Liver (tissue), 9 donors: ENCODE data around the gene NXN. TPM values are rescaled to one million over a fixed set of nuclear protein-coding genes. Genes with fewer than 3 reads are reported as not detected.

Experiments used
- DNase-seq: peaks from one replicate; pipeline ENCODE4 v3.0.0-alpha.2; 2017; ENCODE audit warnings: low spot score
- H3K27ac ChIP-seq, 2 donors: one replicate each; pipeline ENCODE4 v1.7.0; 2013; ENCODE audit warnings: inconsistent platforms in 2 of 2, low read length in 2 of 2, control low read depth in 1 of 2, low read depth in 1 of 2, mild to moderate bottlenecking in 1 of 2
- H3K27me3 ChIP-seq, 4 donors: one replicate each; pipeline versions ENCODE4 v1.6.1 to v1.7.0; 2013; ENCODE audit warnings: low read length in 3 of 4, inconsistent platforms in 1 of 4, mild to moderate bottlenecking in 1 of 4, moderate library complexity in 1 of 4; ENCODE audit not compliant: control insufficient read depth in 4 of 4, insufficient read depth in 4 of 4
- H3K36me3 ChIP-seq, 4 donors: one replicate each; pipeline versions ENCODE4 v1.6.1 to v1.7.0; 2013; ENCODE audit warnings: low read length in 3 of 4, mild to moderate bottlenecking in 3 of 4, low read depth in 1 of 4, moderate library complexity in 1 of 4; ENCODE audit not compliant: control insufficient read depth in 4 of 4, insufficient read depth in 3 of 4
- H3K4me1 ChIP-seq, 4 donors: one replicate each; pipeline versions ENCODE4 v1.6.1 to v1.7.0; 2013; ENCODE audit warnings: low read length in 3 of 4, mild to moderate bottlenecking in 3 of 4, moderate library complexity in 1 of 4; ENCODE audit not compliant: control insufficient read depth in 4 of 4, insufficient read depth in 4 of 4
- H3K4me3 ChIP-seq, 3 donors: one replicate each; pipeline versions ENCODE4 v1.6.1 to v1.7.0; 2013; ENCODE audit warnings: low read length in 3 of 3, control low read depth in 1 of 3, low read depth in 1 of 3, mild to moderate bottlenecking in 1 of 3
- H3K9ac ChIP-seq, 2 donors: one replicate each; pipeline ENCODE4 v1.7.0; 2013; ENCODE audit warnings: low read length in 2 of 2, mild to moderate bottlenecking in 2 of 2, moderate library complexity in 2 of 2, control low read depth in 1 of 2, low read depth in 1 of 2
- H3K9me3 ChIP-seq, 4 donors: one replicate each; pipeline versions ENCODE4 v1.6.1 to v1.7.0; 2013; ENCODE audit warnings: low read length in 3 of 4; ENCODE audit not compliant: control insufficient read depth in 4 of 4
- CTCF ChIP-seq: fragments of 150-350 bp; IDR thresholded peaks from 2 replicates; pipeline ENCODE4 v1.5.1; 2017; ENCODE audit warnings: improper control_type of control experiment, low read depth, low read length; ENCODE audit not compliant: missing input control
- FOXA1 ChIP-seq: IDR thresholded peaks from 2 replicates; pipeline ENCODE4 v1.6.1; 2016; ENCODE audit warnings: antibody characterized with exemption
- GABPA ChIP-seq, 2 donors: IDR thresholded peaks in 1 of 2; conservative IDR thresholded peaks in 1 of 2; 2 replicates each; pipeline ENCODE4 v1.6.1; 2016; ENCODE audit warnings: antibody characterized with exemption in 2 of 2, mild to moderate bottlenecking in 1 of 2, moderate library complexity in 1 of 2
- HNF4G ChIP-seq: IDR thresholded peaks from 2 replicates; pipeline ENCODE4 v1.6.1; 2016; ENCODE audit warnings: antibody characterized with exemption
- MAX ChIP-seq: IDR thresholded peaks from 2 replicates; pipeline ENCODE4 v1.6.1; 2016; ENCODE audit warnings: antibody characterized with exemption
- NR2F2 ChIP-seq: IDR thresholded peaks from 2 replicates; pipeline ENCODE4 v1.6.1; 2016; ENCODE audit warnings: antibody characterized with exemption
- RAD21 ChIP-seq, 2 donors: IDR thresholded peaks; 2 replicates each; pipeline ENCODE4 v1.6.1; 2016; ENCODE audit warnings: antibody characterized with exemption in 2 of 2, mild to moderate bottlenecking in 2 of 2
- RXRA ChIP-seq, 2 donors: IDR thresholded peaks; 2 replicates each; pipeline ENCODE4 v1.6.1; 2017 to 2018; ENCODE audit warnings: antibody characterized with exemption in 2 of 2, mild to moderate bottlenecking in 1 of 2
- TAF1 ChIP-seq: conservative IDR thresholded peaks from 2 replicates; pipeline ENCODE4 v1.6.1; 2016; ENCODE audit warnings: antibody characterized with exemption, mild to moderate bottlenecking
- YY1 ChIP-seq: IDR thresholded peaks from 2 replicates; pipeline ENCODE4 v1.6.1; 2016; ENCODE audit warnings: antibody characterized with exemption, mild to moderate bottlenecking
- WGBS: extraction: QIAGEN DNeasy Blood & Tissue Kit; methylation state at CpG from one replicate; pipeline ENCODE4 v1.1.7; 2013; 5-methylcytosine and 5-hydroxymethylcytosine counted together
- polyA plus RNA-seq, 2 donors: library from polyadenylated mRNA; stranded (reverse) in 1 of 2; unstranded in 1 of 2; fragments of 200-250 nt in 1 of 2; fragments of >200 nt in 1 of 2; fragmentation: Nextera tagmentation in 1 of 2; extraction: Ambion mirVana in 1 of 2; gene quantifications; one replicate each; pipeline versions ENCODE4 v1.2.1 to v1.2.3, GENCODE V29; 2013 to 2015
- total RNA-seq, 2 donors: library from RNA; depleted of rRNA; stranded (reverse); fragments of >200 nt; gene quantifications; one replicate each; pipeline ENCODE4 v1.2.3, GENCODE V29; 2014
- donor health status: healthy.
- donor health status: healthy.
- donor health status: healthy.
- donor health status: healthy.
- donor health status: healthy.

NXN gene
- total and polyA plus RNA-seq, 4 donors = 2.3 to 4.5 (median 3.3) TPM

- TF ChIP-seq NR2F2 (no peak), MAX (no peak), TAF1 (no peak), YY1 (no peak)
Observed at GRCh38 chr17:871751-872519, 107.6 kb downstream of the NXN start (continued).

- H3K9ac ChIP-seq = no peak overlapping the region
- no peaks in the 10 kb centered on the region for H3K36me3 ChIP-seq
- H3K27ac ChIP-seq = peak overlapping the region; percentile 5 to 63
- TF ChIP-seq CTCF = no peak
- TF ChIP-seq GABPA (IDR thresholded peaks at IDR 0.05 in 1 of 2, conservative IDR thresholded peaks at IDR 0.05 in 1 of 2) = peak in 1 of 2 donors; percentile 19
- TF ChIP-seq FOXA1 = no peak
- no peak for TF ChIP-seq RAD21 (IDR thresholded peaks at IDR 0.05)
- DNase-seq = no peak
- no peak overlapping the region for H3K4me3 ChIP-seq
- no peaks in the 10 kb centered on the region for H3K27me3 ChIP-seq
- H3K4me1 ChIP-seq = peaks cover 0 to 5% (median 0%) of the 10 kb centered on the region in 4 donors
- WGBS = 76% methylated on average over 30 of the region's 30 CpGs
- H3K9me3 ChIP-seq = no peaks in the 10 kb centered on the region
Observed at GRCh38 chr17:869567-870525, 109.7 kb downstream of the NXN start.

- Histone ChIP-seq H3K36me3 (no peaks in the 10 kb centered on the region), H3K27me3 (no peaks in the 10 kb centered on the region), H3K9ac (no peak overlapping the region), H3K27ac (peak overlapping the region; percentile 33 to 63), H3K9me3 (no peaks in the 10 kb centered on the region), H3K4me1 (peaks cover 0 to 5% (median 0%) of the 10 kb centered on the region in 4 donors), H3K4me3 (no peak overlapping the region)
- TF ChIP-seq NR2F2 (peak; percentile 40), FOXA1 (no peak)
- WGBS = 72% methylated on average over 7 of the region's 7 CpGs
- no peak for DNase-seq
Observed at GRCh38 chr17:869086-869485, 110.5 kb downstream of the NXN start.

GRCh38 chr17:867896-868489 is 111.6 kb downstream of the NXN start:
- 85% methylated on average over 13 of the region's 13 CpGs for WGBS

More at GRCh38 chr17:867896-868489, 111.6 kb downstream of the NXN start:
- TF ChIP-seq MAX = no peak
- TF ChIP-seq RXRA (IDR thresholded peaks at IDR 0.05) = no peak
- TF ChIP-seq HNF4G = no peak
- no peak for TF ChIP-seq CTCF
- no peak for TF ChIP-seq GABPA (IDR thresholded peaks at IDR 0.05 in 1 of 2, conservative IDR thresholded peaks at IDR 0.05 in 1 of 2)
- peak; percentile 29 for TF ChIP-seq NR2F2
- H3K4me1 ChIP-seq = peaks cover 0 to 5% (median 0%) of the 10 kb centered on the region in 4 donors
- H3K27ac ChIP-seq = no peak overlapping the region
- no peak overlapping the region for H3K4me3 ChIP-seq
- no peak overlapping the region for H3K9ac ChIP-seq
- no peaks in the 10 kb centered on the region for H3K9me3 ChIP-seq
- DNase-seq = no peak
- no peaks in the 10 kb centered on the region for H3K36me3 ChIP-seq
- no peaks in the 10 kb centered on the region for H3K27me3 ChIP-seq
